Glomerular visceral epithelial cell (primary cell): Measurements from ENCODE around the gene PIGH.
"Not testable (repeated sequence)": the region's sequence is repeated elsewhere in the genome, so short reads cannot be mapped to it uniquely, and the experiment has no call there.

Source experiments
- DNase-seq: peaks from one replicate; pipeline ENCODE4 v3.0.0-alpha.2; 2016; ENCODE audit errors: extremely low spot score

Gene PIGH

DNA sequence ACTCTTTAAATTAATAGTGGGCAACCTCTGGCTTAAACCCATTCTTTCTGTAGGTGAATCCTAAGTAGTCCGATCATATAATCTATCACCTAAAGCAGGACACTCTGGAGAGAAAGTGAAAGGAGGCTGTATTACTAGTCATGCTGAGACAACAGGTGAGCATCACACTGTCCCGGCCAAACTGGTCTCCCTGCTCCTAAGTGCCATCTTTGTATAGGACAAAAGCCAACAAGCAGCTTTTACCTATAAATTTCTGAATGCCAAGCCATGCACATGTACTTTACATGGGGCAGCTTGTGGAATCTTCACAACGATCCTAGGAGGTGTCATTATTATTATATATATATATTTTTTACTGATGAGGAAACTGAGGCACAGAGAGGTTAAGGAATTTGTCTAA lies 48.9 kb downstream of the PIGH start:
- DNase-seq, result no peak

DNA sequence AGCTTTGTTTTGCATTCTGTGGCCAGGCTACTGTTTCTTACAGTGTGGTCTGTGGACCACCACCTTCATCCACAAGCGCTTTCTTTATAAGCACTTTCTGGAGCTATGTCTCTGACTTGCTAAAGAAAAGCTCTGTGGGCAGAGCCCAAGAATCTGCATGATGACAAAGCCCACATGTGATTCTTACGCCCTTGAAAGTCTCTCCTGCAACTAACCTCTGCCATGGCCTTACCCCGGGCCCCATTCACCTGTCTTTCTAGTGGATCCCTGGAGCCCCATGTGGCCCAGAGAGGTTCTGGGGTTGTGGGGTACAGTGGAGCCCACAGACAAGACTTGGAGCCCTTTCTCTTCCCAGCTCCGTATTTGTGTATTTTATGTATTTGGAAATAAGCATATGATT lies 50.3 kb downstream of the PIGH start:
- DNase-seq, result no peak

DNA sequence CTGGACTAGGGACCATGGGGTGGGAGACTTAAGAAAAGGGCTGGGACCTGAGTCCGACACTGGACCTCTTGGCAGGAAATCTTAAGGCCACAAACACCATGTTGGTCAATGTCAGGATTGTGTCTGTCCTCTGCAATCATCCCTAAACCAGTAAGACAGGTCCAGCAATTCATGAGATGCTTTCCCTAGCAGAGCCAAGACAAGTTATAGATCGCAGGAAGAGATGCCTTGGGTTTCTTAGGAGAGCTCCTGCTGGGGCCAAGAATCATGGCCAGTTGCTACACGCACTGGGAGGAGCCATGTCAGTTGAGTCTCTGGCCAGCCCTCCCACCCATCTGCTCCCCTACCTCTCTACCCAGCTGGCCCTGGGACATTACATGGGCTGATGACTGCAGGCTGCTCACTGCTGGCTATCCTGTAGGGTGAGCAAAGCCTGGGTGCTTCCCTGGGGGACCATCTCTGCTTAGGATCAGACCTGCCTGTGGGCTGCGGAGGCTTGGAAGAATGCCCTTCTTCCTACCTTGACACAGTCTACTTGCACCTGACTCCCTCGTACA lies 52.8 kb downstream of the PIGH start:
- DNase-seq, result no peak

GRCh38 chr14:67544590-67544989 lies 55.5 kb downstream of the PIGH start:
- no peak for DNase-seq

DNA sequence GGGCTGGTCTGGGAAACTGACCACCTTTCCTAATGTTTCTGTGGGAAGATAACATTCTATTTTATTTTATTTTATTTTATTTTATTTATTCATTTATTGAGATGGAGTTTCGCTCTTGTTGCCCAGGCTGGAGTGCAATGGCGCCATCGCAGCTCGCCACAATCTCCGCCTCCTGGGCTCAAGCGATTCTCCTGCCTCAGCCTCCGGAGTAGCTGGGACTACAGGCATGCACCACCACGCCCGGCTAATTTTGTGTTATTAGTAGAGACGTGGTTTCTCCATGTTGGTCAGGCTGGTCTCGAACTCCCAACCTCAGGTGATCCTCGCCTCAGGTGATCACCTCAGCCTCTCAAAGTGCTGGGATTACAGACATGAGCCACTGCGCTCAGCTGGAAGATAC lies 57.4 kb downstream of the PIGH start:
- not testable (repeated sequence) for DNase-seq

GRCh38 chr14:67541448-67542387 lies 58.4 kb downstream of the PIGH start:
- no peak for DNase-seq
